Natural killer cell (primary cell): ENCODE data around the gene RND1. TPM values are rescaled to one million over a fixed set of nuclear protein-coding genes. Genes with fewer than 3 reads are reported as not detected.
"Not testable (repeated sequence)": the region's sequence is repeated elsewhere in the genome, so short reads cannot be mapped to it uniquely, and the experiment has no call there.

Experiments
- ATAC-seq, 3 donors: fragments of 150-1000 bp in 2 of 3; fragments of 200-7000 bp in 1 of 3; cut with Tn5 transposase; 1 replicate in 1 of 3; 2 replicates in 2 of 3; pipeline ENCODE4 v1.10.0; 2021; ENCODE audit warnings: mild to moderate bottlenecking in 2 of 3, moderate library complexity in 2 of 3
- DNase-seq, 2 donors: peaks; one replicate each; pipeline versions ENCODE4 v3.0.0 to v3.0.0-alpha.2; 2013 to 2021; ENCODE audit warnings: mixed read lengths in 1 of 2
- H3K27ac ChIP-seq: one replicate; pipeline ENCODE4 v1.5.1; 2013; ENCODE audit warnings: mild to moderate bottlenecking, low read length
- H3K27me3 ChIP-seq: one replicate; pipeline ENCODE4 v1.6.1; 2013; ENCODE audit warnings: low read length; ENCODE audit not compliant: control insufficient read depth, insufficient read depth
- H3K36me3 ChIP-seq: one replicate; pipeline ENCODE4 v1.6.1; 2013; ENCODE audit warnings: low read length; ENCODE audit not compliant: control insufficient read depth, insufficient read depth
- H3K4me1 ChIP-seq: one replicate; pipeline ENCODE4 v1.6.1; 2013; ENCODE audit warnings: low read length; ENCODE audit not compliant: control insufficient read depth, insufficient read depth
- H3K4me3 ChIP-seq: one replicate; pipeline ENCODE4 v1.5.1; 2013; ENCODE audit warnings: low read length
- H3K9me3 ChIP-seq: one replicate; pipeline ENCODE4 v1.6.1; 2013; ENCODE audit warnings: low read length; ENCODE audit not compliant: control insufficient read depth, insufficient read depth
- H3K27ac Mint-ChIP-seq, 2 donors: one replicate each; pipeline ENCODE4 v1.8.0; 2022; ENCODE audit warnings: mild to moderate bottlenecking in 2 of 2, mixed read lengths in 2 of 2, moderate library complexity in 1 of 2
- H3K27me3 Mint-ChIP-seq, 2 donors: one replicate each; pipeline ENCODE4 v1.8.0; 2022; ENCODE audit warnings: low read depth in 2 of 2, mixed read lengths in 2 of 2
- H3K36me3 Mint-ChIP-seq: one replicate; pipeline ENCODE4 v1.8.0; 2022; ENCODE audit warnings: mixed read lengths
- H3K4me1 Mint-ChIP-seq, 2 donors: one replicate each; pipeline ENCODE4 v1.8.0; 2022; ENCODE audit warnings: mixed read lengths in 2 of 2
- H3K4me3 Mint-ChIP-seq: one replicate; pipeline ENCODE4 v1.8.0; 2022; ENCODE audit warnings: mild to moderate bottlenecking, moderate library complexity, mixed read lengths
- H3K9me3 Mint-ChIP-seq, 2 donors: one replicate each; pipeline ENCODE4 v1.8.0; 2022; ENCODE audit warnings: mixed read lengths in 2 of 2
- WGBS: methylation state at CpG from one replicate; pipeline ENCODE4 v1.1.7; 2013; ENCODE audit warnings: missing lambda C conversion rate; ENCODE audit not compliant: insufficient coverage; 5-methylcytosine and 5-hydroxymethylcytosine counted together
- intact Hi-C: fragments of 100-400 bp; cut with micrococcal nuclease; formaldehyde crosslinking; loops from one replicate; pipeline ENCODE4 v1.14.2; 2022
- total RNA-seq, 4 donors: library from RNA; stranded (reverse); fragments of 120-200 nt in 1 of 4; gene quantifications; one replicate each; pipeline versions ENCODE4 v1.2.3 to v1.2.4, GENCODE V29; 2013 to 2022
- TF ChIP-seq, protein P1 (sequence below): fragments of 200-600 bp; IDR thresholded peaks from one replicate; pipeline ENCODE4 v1.8.0; 2022; ENCODE audit warnings: antibody characterized with exemption

RND1 gene
- total RNA-seq, 3 donors from 2014 or later (not counting 1 experiment from before 2014, with no cell fraction given), result 1.7 to 6.8 (median 5.6) TPM

DNA sequence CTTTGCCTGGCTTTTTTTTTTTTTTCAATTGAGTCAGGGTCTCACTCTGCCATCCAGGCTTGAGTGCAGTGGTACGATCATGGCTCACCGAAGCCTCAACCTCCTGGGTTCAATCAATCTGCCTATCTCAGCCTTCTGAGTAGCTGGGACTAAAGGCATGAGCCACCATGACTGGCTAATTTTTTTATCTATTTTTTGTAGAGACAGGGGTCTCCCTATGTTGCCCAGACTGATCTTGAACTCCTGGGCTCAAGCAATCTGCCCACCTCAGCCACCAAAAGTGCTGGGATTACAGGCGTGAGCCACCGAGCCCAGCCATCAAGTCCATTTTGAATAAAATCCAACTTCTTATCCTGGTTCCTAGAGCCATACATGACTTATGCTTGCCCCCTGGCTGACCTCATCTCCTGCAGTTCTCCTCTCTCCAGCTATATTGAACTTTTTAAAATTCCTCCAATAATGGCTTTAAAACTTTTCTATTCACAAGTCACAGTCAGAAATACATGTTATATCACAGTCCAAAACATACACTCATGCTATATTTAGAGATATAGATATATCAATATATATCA, 10.4 kb upstream of the RND1 start:
- no peak overlapping the region for H3K4me3 Mint-ChIP-seq
- Histone ChIP-seq H3K4me3 (no peak overlapping the region), H3K36me3 (no peaks in the 10 kb centered on the region), H3K4me1 (no peaks in the 10 kb centered on the region), H3K9me3 (no peaks in the 10 kb centered on the region), H3K27ac (no peak overlapping the region), H3K27me3 (no peaks in the 10 kb centered on the region)
- TF ChIP-seq, protein P1, sequence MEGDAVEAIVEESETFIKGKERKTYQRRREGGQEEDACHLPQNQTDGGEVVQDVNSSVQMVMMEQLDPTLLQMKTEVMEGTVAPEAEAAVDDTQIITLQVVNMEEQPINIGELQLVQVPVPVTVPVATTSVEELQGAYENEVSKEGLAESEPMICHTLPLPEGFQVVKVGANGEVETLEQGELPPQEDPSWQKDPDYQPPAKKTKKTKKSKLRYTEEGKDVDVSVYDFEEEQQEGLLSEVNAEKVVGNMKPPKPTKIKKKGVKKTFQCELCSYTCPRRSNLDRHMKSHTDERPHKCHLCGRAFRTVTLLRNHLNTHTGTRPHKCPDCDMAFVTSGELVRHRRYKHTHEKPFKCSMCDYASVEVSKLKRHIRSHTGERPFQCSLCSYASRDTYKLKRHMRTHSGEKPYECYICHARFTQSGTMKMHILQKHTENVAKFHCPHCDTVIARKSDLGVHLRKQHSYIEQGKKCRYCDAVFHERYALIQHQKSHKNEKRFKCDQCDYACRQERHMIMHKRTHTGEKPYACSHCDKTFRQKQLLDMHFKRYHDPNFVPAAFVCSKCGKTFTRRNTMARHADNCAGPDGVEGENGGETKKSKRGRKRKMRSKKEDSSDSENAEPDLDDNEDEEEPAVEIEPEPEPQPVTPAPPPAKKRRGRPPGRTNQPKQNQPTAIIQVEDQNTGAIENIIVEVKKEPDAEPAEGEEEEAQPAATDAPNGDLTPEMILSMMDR, result no peak
- no peak overlapping the region for H3K27ac Mint-ChIP-seq
- no peak for DNase-seq
- peaks cover 17% of the 10 kb centered on the region in 2 donors for H3K27me3 Mint-ChIP-seq
- no peak for ATAC-seq
- H3K36me3 Mint-ChIP-seq, result no peaks in the 10 kb centered on the region
- intact Hi-C loops, result no loop called here
- no peaks in the 10 kb centered on the region for H3K4me1 Mint-ChIP-seq
- no peaks in the 10 kb centered on the region for H3K9me3 Mint-ChIP-seq
- 67% methylated on average over 4 of the region's 4 CpGs for WGBS

DNA sequence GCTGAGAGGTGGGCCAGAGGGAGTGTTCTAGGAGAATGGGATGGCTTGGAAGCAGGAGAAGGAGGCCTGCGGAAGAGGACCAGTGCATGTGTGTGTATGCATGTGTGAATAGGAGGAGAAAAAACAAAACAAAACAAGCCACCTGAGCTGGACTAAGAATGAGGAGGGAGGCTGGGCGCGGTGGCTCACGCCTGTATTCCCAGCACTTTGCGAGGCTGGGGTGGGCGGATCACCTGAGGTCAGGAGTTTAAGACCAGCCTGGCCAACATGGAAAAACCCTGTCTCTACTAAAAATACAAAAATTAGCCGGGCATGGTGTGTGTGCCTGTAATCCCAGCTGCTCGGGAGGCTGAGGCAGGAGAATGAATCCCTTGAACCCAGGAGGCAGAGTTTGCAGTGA, 7.9 kb upstream of the RND1 start:
- H3K27me3 ChIP-seq, ATAC-seq, H3K9me3 Mint-ChIP-seq, H3K4me3 Mint-ChIP-seq, H3K36me3 ChIP-seq, H3K27ac Mint-ChIP-seq, H3K9me3 ChIP-seq, H3K27ac ChIP-seq, H3K4me1 Mint-ChIP-seq, H3K4me1 ChIP-seq, intact Hi-C loops, H3K4me3 ChIP-seq, H3K36me3 Mint-ChIP-seq, H3K27me3 Mint-ChIP-seq, DNase-seq: not testable (repeated sequence)
- 89% methylated on average over 8 of the region's 8 CpGs for WGBS

DNA sequence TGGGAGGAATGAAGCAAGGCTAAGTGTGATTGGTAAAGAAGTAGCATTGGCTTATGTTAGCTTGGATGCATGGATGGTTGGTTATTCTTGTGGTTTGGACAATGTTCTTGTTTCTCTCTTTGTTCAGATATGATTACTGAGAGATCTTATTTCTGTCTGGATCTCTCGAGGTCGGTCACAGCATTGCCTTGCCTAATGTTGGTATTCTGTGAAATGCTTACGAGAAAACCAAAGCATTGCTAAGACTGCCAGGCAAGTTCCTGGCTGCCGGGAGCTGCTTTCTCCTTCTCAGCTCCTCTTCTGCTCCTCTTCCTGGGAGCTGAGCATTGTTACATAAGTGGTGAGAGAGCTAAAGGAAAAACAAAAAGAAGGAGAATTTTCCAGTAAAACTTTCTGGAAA, 7.4 kb upstream of the RND1 start:
- no peaks in the 10 kb centered on the region for H3K4me1 ChIP-seq
- 88% methylated on average over 4 of the region's 4 CpGs for WGBS
- no peak overlapping the region for H3K27ac ChIP-seq
- no peaks in the 10 kb centered on the region for H3K27me3 ChIP-seq
- no peaks in the 10 kb centered on the region for H3K36me3 Mint-ChIP-seq
- DNase-seq, result no peak
- no peaks in the 10 kb centered on the region for H3K9me3 Mint-ChIP-seq
- H3K4me3 Mint-ChIP-seq, result no peak overlapping the region
- no peak overlapping the region for H3K4me3 ChIP-seq
- intact Hi-C loops, result no loop called here
- no peaks in the 10 kb centered on the region for H3K36me3 ChIP-seq
- TF ChIP-seq, protein P1, result no peak
- peaks cover 4 to 6% of the 10 kb centered on the region in 2 donors for H3K27me3 Mint-ChIP-seq
- no peak for ATAC-seq
- no peaks in the 10 kb centered on the region for H3K9me3 ChIP-seq
- H3K4me1 Mint-ChIP-seq, result no peaks in the 10 kb centered on the region
- no peak overlapping the region for H3K27ac Mint-ChIP-seq

DNA sequence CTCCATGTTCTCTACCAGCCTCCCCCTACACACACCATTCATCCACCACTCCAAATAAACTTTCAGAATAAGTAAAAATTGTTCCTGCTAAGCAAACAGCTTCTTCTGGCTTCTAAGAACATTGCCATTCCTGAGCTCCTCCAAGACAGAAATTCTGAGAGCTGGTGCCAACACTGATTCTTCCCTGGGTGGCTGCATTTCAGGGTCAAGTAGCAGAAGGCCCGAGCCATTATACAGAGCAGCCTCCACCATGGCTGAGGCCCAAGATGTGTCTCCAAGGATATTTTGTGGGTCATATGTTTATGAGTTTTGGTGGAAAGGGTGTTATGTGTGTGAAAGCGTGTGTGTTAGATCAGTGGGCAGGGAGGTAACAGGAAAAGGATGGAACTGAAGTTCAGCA, 3.5 kb upstream of the RND1 start:
- H3K27ac Mint-ChIP-seq, result no peak overlapping the region
- intact Hi-C loops, result no loop called here
- H3K4me1 ChIP-seq, result peaks cover 20% of the 10 kb centered on the region
- no peak overlapping the region for H3K4me3 Mint-ChIP-seq
- DNase-seq, result no peak
- TF ChIP-seq, protein P1, result no peak
- peaks cover 17 to 20% of the 10 kb centered on the region in 2 donors for H3K4me1 Mint-ChIP-seq
- no peak for ATAC-seq
- H3K27me3 Mint-ChIP-seq, result peaks cover 17 to 18% of the 10 kb centered on the region in 2 donors
- H3K9me3 Mint-ChIP-seq, result no peaks in the 10 kb centered on the region
- H3K27ac ChIP-seq, result no peak overlapping the region
- H3K36me3 Mint-ChIP-seq, result no peaks in the 10 kb centered on the region
- 81% methylated on average over 2 of the region's 2 CpGs for WGBS
- no peaks in the 10 kb centered on the region for H3K36me3 ChIP-seq
- peaks cover 5% of the 10 kb centered on the region for H3K27me3 ChIP-seq
- H3K4me3 ChIP-seq, result no peak overlapping the region
- no peaks in the 10 kb centered on the region for H3K9me3 ChIP-seq
